Measurements from ENCODE around the gene PRDM16. TPM values are rescaled to one million over a fixed set of nuclear protein-coding genes. Genes with fewer than 3 reads are reported as not detected.

Gene PRDM16
- total RNA-seq, 1 experiment from 2014 or later = not detected

GRCh38 chr1:3069491-3070308 is 697 bp downstream of the PRDM16 start:
- no peak for DNase-seq (ENCODE audit: low spot score)

- DNase-seq (ENCODE audit: low spot score) = no peak
These were observed 1.3 kb downstream of the PRDM16 start for GRCh38 chr1:3070309-3070643.

GRCh38 chr1:3070644-3071564 is 1.9 kb downstream of the PRDM16 start:
- DNase-seq (ENCODE audit: low spot score) = no peak

- no peak for DNase-seq (ENCODE audit: low spot score)
These were observed 2.8 kb downstream of the PRDM16 start for GRCh38 chr1:3071565-3072390.

- no peak for DNase-seq (ENCODE audit: low spot score)
These were observed 3.6 kb downstream of the PRDM16 start for GRCh38 chr1:3072391-3073185.

- DNase-seq (ENCODE audit: low spot score) = no peak
These were observed 4.1 kb downstream of the PRDM16 start for GRCh38 chr1:3073186-3073488.

- DNase-seq (ENCODE audit: low spot score) = no peak
These were observed 4.7 kb downstream of the PRDM16 start for GRCh38 chr1:3073489-3074296.

- DNase-seq (ENCODE audit: low spot score) = no peak
These were observed 5.3 kb downstream of the PRDM16 start for GRCh38 chr1:3074297-3074741.

GRCh38 chr1:3074800-3075199 is 5.8 kb downstream of the PRDM16 start:
- DNase-seq (ENCODE audit: low spot score) = no peak

- no peak for DNase-seq (ENCODE audit: low spot score)
These were observed 6.8 kb downstream of the PRDM16 start for GRCh38 chr1:3075666-3076362.

GRCh38 chr1:3076363-3076740 is 7.3 kb downstream of the PRDM16 start:
- DNase-seq (ENCODE audit: low spot score) = no peak

- no peak for DNase-seq (ENCODE audit: low spot score)
These were observed 8.1 kb downstream of the PRDM16 start for GRCh38 chr1:3077081-3077480.

GRCh38 chr1:3077561-3077960 is 8.6 kb downstream of the PRDM16 start:
- no peak for DNase-seq (ENCODE audit: low spot score)

- DNase-seq (ENCODE audit: low spot score) = no peak
These were observed 9.4 kb downstream of the PRDM16 start for GRCh38 chr1:3078430-3078861.

- no peak for DNase-seq (ENCODE audit: low spot score)
These were observed 9.9 kb downstream of the PRDM16 start for GRCh38 chr1:3078871-3079270.

GRCh38 chr1:3079381-3080052 is 10.5 kb downstream of the PRDM16 start:
- DNase-seq (ENCODE audit: low spot score) = no peak

GRCh38 chr1:3080053-3080955 is 11.3 kb downstream of the PRDM16 start:
- no peak for DNase-seq (ENCODE audit: low spot score)

- DNase-seq (ENCODE audit: low spot score) = no peak
These were observed 12.2 kb downstream of the PRDM16 start for GRCh38 chr1:3081171-3081683.

All from HT-29 (cell line).